RKO (cell line): ENCODE results near the gene ADGRL1.
"Not testable (repeated sequence)": the region's sequence is repeated elsewhere in the genome, so short reads cannot be mapped to it uniquely, and the experiment has no call there.

Experiments
- DNase-seq: peaks from one replicate; pipeline ENCODE4 v3.0.0-alpha.2; 2016; ENCODE audit warnings: low spot score

ADGRL1 gene

DNA sequence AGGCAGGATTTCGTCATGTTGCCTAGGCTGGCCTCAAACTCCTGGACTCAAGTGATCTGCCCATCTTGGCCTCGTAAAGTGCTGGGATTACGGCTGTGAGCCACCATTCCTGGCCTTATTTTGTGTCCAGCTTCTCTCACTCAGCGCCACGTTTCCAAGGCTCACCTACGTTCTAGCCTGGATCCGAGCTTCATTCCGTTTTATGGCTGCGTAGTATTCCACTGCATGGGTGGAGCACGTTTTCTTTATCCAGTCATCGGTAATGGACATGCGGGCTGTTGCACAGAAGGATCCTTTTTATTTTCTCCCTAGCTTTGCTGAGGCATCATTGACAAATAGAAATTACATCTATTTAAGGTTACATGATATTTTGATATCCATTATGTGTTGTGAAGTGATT lies 16.6 kb downstream of the ADGRL1 start:
- DNase-seq: no peak

DNA sequence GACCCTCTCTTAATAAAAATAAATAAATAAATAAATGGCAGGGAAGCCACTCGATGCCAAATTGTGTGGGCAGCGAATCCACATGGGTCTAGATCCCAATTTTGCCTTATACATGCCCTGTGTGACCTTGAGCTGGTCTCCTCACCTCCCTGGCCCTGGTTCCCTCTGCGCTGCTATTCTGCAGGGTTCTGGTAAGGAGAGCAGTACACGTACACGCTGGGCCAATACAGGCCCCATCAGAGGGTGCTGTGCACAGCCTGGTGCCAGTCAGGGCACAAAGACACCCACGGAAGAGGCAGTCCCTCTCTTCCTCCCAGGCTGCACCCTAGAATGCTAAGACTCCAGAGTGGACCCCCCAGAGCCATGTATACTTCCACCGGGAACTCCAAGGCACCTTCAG lies 17.9 kb downstream of the ADGRL1 start:
- DNase-seq: not testable (repeated sequence)

- DNase-seq: no peak
Observed at GRCh38 chr19:14187561-14187960, 18.4 kb downstream of the ADGRL1 start.

DNA sequence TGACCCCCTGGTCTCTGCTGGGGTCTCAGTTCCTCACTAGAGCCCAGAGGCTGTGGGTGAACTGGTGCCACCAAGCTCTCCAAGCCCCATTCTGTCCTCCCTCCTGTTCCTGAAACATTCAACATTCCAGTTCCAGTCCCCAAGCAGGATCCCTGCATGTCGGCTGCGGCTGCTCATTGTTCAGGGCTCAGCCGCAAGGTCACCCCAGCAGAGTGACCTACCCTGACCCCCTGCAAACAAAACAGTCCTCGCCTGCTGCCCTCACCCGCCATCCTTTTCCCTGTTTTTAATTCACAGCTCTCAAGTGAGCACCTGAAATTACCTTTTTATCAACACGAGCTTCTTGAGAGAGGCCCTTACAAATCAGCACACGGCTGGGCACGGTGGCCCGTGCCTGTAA lies 19.3 kb downstream of the ADGRL1 start:
- not testable (repeated sequence) for DNase-seq

GRCh38 chr19:14185691-14186090 lies 20.3 kb downstream of the ADGRL1 start:
- DNase-seq: not testable (repeated sequence)

DNA sequence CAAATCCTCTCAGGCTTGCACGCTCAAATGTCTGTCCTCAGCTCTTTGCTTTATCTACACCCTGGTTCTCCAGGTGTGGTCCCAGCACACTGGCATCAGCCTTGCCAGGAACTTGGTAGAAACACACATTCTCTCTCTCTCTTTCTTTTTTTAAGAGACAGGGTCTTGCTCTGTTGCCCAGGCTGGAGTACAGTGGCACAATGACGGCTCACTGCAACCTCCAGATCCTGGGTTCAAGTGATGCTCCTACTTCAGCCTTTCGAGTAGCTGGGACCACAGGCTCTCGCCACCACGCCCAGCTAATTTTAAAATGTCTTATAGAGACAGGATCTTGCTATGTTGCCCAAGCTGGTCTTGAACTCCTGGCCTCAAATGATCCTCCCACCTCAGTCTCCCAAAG lies 20.8 kb downstream of the ADGRL1 start:
- DNase-seq: no peak

GRCh38 chr19:14183741-14184350 lies 22.1 kb downstream of the ADGRL1 start:
- DNase-seq: no peak

DNA sequence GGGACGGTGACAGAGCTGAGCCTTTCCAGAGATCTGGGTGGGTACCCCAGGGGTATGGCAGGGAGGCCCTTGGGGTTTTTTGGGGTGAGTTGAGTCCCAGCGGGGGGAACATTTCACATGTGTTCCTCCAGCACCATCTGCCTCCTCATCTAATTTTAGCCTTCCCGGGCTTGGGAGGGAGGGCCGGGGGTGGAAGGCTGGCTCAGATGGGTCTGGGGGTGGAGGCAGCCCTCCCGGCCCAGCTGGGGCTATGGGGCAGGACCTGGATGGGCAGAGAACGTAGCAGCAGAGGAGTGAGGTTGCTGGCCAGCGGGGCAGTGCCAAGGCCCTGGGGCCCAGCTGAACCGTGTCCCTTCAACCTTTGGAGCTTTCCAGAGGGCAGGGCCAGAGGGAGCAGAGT lies 23.5 kb downstream of the ADGRL1 start:
- no peak for DNase-seq

- DNase-seq: no peak
Observed at GRCh38 chr19:14181906-14182305, 24.1 kb downstream of the ADGRL1 start.

DNA sequence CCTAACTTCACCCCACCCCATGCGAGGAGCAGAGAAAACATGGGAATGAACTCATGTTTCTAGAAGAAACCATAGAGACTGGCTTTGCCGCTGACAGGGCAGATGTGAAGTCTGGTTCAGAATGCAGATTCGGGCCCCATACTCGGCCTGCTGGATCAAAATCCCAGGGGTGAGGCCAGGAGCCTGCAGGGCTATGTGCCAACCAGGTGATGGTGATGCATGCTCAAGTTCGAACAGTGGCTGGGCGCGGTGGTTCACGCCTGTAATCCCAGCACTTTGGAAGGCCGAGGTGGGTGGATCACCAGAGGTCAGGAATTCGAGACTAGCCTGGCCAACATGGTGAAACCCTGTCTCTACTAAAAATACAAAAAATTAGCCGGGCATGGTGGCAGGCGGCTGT lies 24.8 kb downstream of the ADGRL1 start:
- not testable (repeated sequence) for DNase-seq

- no peak for DNase-seq
Observed at GRCh38 chr19:14177496-14178074, 28.4 kb downstream of the ADGRL1 start.

DNA sequence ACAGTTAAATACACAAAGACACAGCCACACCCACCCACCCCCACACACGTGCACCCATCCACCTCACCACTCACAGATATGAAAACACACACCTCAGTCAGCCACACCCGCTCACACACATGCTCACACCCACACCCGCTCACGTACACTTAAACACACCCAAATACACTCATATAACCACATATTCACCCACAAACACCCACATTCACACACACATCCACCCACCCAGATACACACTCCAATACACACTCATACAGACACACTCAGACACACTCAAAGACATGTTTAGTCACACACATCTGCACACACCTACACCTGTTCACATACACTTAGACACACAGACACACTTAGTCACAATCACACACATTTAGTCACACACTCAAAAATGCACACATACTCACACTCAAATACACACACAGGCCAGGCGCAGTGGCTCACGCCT lies 30.6 kb downstream of the ADGRL1 start:
- no peak for DNase-seq

DNA sequence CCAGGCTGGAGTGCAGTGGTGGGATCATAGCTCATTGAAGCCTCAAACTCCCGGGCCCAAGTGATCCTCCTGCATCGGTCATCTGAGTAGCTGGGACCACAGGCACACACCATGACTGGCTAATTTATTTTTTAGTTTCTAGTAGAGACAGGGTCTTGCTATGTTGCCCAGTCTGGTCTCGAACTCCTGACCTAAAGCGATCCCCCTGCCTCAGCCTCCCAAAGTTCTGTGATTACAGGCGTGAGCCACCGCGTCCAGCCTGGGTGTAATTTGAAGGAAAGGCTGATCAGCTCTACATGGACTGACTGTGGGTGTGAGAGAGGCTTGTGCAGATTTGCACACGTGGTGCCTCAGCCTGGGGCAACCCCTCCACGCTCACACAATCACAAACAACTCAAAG lies 31.1 kb downstream of the ADGRL1 start:
- DNase-seq: no peak

- DNase-seq: no peak
Observed at GRCh38 chr19:14168993-14169392, 37.0 kb downstream of the ADGRL1 start.

- DNase-seq: no peak
Observed at GRCh38 chr19:14168259-14168972, 37.6 kb downstream of the ADGRL1 start.

DNA sequence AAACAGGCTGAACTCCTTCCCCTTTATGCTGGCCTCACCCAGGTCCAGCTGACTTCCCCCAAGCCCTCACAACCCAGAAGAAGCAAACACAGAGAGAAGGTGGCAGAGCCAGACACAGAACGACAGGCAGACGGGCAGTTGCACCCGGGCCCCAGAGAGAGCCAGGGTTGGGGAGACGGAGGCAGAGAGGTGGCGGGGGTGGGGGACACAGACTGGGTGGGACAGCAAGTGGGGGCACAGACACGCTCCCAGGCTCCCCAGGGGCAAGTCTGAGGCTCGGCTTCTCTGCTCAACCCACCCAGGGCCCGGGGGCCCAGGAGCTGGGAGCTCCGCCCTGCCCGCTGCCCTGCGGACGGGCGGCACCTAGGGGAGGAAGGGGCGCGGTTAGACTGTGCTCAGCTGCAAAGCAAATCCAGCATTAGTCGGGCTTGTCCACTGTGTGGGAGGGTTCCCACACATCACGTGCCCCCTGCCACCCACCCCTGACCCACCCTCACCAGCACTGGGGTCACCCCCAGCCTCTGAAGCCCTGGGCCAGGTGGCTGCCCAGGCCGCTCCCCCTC lies 38.3 kb downstream of the ADGRL1 start:
- no peak for DNase-seq

- DNase-seq: no peak
Observed at GRCh38 chr19:14166999-14167575, 38.9 kb downstream of the ADGRL1 start.

DNA sequence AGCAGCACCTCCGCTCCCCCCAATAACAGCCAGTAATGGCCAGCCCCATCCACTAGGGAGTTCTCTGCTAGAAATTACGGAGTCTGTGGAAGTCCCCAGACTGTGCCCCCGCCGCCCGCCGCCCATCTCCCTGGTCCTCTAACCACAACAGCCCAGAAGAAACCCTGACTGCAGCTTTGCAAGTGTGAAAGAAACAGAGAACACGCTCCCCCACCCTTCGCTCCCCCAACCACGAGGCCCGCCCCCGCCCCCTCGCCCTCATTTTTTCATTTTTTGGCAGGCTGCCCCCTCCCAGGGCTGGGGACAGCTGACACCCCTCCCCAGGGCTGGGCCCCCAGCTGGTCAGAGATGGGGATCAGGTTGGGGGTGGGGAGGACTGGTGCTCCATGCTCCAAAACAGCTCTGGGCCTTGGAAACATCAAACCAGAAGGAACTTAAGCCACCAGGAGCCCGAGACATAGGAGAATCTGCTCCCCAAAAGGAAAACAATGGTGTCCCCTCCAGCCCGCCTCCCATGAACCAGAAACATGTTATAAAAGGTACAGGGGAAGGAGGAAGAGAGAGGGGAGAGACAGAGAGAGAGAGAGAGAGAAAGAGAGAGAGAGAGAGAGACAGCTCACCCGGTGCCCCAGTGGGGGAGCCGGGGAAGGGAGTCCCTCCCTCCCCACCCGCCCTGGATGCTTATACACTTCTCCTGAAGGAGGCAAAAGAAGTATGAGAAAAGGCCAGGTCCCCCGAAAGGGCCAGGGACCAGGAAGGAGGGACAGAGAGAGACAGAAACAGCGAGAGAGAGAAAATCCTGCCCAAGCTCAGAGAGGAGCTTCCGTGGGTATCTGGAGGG lies 39.8 kb downstream of the ADGRL1 start:
- no peak for DNase-seq

DNA sequence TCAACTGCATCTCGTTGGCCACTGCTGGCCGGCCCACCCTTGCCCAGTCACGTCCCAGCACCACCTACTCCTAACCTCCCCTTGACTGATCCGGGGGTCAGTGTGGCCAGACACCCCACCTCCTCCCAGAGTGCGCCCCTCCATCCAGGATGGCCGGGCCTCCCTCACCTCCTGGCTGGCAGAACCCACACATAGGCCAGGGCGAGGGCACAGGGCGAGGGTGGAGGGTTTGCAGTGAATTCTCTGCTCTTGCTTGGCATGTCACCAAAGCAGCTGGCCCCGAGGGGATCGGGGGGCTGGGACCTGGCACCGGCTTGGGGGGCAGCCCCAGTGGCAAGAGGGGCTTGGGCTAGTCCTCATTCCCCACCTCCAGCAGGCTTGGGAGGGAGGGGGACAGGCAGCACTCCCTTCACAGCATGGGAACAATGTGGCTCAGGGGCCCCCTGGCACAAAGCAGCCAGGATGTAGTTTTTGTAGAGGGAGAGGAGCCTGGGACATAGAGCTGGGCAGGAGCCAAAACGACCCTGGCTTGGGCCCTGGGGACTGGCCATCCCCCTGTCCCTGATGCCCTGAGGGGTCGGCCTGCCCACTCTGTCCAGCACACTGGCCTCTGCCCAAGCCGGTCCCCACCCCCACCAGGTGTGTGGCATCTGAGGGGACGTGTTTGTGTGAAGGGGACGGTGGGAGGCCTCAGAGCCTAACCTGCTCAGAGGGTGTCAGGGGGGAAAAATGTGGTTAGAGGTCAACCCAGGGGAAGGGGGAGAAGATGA lies 41.1 kb downstream of the ADGRL1 start:
- no peak for DNase-seq

GRCh38 chr19:14164082-14164481 lies 41.9 kb downstream of the ADGRL1 start:
- no peak for DNase-seq

- DNase-seq: no peak
Observed at GRCh38 chr19:14162871-14163297, 43.1 kb downstream of the ADGRL1 start.
